GM19452 (cell line): ENCODE data around the gene EFR3B.
"Not testable (repeated sequence)": the region's sequence is repeated elsewhere in the genome, so short reads cannot be mapped to it uniquely, and the experiment has no call there.

ENCODE experiments used
- ATAC-seq: cut with Tn5 transposase; IDR thresholded peaks from one replicate; pipeline ENCODE4 v1.9.1; 2021; ENCODE audit not compliant: unreplicated experiment

The EFR3B gene, protein sequence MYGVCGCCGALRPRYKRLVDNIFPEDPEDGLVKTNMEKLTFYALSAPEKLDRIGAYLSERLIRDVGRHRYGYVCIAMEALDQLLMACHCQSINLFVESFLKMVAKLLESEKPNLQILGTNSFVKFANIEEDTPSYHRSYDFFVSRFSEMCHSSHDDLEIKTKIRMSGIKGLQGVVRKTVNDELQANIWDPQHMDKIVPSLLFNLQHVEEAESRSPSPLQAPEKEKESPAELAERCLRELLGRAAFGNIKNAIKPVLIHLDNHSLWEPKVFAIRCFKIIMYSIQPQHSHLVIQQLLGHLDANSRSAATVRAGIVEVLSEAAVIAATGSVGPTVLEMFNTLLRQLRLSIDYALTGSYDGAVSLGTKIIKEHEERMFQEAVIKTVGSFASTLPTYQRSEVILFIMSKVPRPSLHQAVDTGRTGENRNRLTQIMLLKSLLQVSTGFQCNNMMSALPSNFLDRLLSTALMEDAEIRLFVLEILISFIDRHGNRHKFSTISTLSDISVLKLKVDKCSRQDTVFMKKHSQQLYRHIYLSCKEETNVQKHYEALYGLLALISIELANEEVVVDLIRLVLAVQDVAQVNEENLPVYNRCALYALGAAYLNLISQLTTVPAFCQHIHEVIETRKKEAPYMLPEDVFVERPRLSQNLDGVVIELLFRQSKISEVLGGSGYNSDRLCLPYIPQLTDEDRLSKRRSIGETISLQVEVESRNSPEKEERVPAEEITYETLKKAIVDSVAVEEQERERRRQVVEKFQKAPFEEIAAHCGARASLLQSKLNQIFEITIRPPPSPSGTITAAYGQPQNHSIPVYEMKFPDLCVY

DNA sequence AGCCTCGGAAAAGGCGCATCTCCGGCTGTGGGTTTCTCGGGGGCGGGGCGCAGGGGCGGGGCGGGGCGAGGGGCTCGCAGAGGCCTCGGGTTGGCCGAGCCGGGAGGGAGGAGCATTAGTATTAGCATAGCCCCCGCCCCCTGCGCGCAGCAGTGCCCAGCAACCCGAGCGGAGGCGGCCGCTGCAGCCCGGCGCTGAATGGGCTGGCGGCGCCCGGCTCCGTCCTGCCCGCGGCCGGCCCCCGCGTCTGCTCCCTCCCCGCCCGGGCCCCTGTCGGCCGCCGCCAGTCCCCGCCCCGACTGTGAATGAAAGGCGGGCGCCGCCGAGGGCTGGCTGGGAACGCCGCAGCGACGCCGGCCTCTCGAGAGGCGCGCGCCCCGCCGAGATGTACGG, at the start of gene EFR3B:
EFR3B (plus strand) TSS at position 149 of the 393 bp plus-strand sequence; CDS start at position 386, 237 bp downstream.
- ATAC-seq, result peak; percentile 97

DNA sequence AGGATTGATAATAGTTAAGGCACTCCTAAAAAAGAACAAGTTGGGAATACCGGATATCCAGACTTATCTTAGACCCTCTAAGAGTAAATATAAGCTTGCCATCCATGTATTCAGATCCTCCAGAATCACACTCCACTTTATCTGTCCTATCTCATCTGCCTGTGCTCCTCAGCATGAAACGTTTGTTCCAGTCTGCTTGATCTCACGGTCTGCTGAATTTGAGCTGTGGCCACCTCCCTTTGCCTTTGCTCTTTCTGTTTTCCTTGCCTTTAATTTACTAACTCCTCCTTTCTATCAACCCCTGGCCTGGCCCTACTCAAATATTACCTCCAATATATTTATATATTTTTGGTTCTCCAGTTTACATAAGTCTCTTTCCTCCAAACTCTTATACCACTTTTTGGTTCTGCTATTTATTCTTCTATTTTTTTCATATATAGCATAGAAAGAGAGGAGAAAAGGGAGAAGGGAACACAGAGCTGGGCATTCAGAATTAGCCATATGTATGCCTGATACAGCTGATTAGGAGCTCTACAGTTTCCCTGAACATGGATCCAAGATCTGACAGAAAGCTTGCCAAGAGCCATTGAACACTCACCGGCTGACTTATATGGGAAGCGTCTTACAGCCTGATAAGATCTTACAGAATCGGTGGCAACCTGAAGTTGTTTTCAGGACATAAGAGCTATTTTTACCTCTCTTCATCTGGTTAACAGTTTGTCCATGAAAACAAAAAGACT, 48.3 kb upstream of the EFR3B start:
- ATAC-seq, result no peak

DNA sequence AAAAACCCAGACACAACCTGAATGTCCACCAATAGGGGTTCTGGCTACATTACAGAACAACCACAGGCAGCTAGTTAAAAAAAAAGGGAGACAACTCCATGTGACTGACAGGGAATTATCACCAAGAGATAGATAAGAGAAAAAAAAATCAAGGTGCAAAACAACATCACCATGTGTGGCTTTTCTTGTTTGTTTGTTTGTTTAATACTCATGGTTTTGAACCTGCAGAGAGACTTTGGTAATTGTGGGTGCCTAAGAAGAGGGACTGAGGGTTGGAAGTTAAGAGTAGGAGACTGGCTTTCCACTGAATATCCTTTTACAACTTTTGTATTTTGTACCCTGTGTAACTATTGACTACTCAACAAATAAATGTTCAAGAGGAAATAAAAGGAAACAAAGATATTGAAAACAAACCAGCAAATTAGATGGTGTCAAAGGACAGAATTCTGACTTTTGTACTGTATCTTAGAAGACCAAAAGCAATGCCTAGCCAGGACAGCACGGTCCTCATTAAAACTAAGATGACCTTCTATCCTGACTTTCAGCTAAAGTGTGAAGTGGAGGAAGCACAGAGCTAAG, 47.6 kb upstream of the EFR3B start:
- no peak for ATAC-seq

DNA sequence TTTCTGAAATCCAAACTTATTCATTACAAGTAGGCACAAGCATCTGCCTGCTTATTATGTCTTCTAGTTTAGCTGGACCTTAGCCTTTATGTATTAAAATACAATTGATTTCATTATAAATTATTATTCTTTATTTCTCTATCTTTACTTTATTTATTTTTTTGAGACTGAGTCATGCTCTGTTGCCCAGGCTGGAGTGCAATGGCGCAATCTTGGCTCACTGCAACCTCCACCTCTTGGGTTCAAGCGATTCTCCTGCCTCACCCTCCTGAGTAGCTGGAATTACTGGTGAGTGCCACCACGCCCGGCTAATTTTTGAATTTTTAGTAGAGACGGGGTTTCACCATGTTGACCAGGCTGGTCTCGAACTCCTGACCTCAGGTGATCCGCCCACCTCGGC, 42.8 kb upstream of the EFR3B start:
- not testable (repeated sequence) for ATAC-seq

DNA sequence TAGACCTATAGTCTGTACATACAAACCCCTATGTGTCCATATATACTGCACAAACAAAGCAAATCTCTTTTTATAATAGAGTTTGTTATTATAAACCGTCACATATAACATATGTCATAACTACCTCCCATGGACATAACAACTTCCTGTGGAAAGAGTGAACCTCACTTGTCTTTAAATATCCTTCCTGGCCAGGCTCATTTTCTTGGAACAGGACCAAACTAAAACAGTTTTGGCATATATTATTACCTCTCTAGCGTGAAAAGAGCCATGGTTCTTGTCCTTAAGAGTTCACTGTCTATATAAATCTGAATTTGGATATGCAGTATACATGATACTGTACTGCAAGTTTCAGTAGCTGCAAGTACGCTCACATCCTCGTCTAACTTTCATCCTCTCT, 41.8 kb upstream of the EFR3B start:
- ATAC-seq, result no peak

DNA sequence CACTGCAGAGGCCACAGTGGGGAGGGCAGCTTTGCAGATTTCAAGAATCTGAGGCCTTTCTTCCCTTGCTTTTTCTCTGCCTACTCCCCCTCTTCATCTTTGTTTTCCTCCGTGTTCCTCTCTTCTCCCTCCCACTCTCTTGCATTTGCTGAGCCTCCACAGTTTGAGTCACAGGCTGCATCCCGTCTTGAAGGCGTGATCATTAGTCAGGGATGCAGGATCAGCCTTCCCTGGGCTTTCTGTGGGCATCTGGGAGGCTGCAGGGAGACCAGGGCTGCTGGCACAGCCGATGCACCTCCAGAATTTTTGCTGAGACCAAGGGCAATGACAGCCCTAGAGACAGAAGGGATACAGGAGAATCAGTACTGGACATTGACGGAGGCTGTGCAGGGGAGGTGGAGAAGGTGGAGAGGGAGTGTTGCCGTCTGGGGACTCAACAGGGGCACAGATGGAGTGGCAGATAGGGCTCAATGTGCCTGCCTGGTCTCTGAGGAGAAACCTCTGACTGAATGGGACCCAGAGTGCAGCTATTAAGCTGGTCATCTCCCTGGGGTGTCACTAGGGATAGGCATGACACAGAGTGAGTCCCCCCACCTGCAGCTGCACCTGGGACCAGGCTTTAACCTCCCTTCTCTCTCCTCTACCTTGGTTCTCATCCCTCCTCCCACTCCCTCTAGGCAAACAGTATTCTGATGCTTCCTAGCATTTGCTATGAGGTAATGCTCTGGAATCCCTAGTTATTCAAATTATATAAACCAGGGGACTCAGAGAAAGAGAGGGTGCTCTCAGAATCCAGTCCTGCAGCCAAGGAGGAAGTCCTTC, 41.2 kb upstream of the EFR3B start:
- ATAC-seq, result no peak

DNA sequence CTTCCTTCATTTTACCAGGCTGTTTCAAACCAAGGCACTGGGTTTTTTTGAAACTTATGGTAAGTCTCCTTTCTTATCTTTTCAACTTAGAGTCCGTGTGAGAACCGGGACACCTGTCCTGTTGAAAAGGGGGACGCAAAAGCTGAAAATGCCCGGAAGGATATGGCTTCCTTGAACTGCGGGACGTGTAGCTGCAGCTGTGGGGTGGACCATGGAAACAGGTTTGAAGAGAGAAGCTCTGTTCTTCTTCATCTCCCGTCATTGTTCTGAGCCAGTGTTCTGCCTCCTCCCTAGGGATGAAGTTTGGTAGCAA, 40.6 kb upstream of the EFR3B start:
- ATAC-seq, result no peak

DNA sequence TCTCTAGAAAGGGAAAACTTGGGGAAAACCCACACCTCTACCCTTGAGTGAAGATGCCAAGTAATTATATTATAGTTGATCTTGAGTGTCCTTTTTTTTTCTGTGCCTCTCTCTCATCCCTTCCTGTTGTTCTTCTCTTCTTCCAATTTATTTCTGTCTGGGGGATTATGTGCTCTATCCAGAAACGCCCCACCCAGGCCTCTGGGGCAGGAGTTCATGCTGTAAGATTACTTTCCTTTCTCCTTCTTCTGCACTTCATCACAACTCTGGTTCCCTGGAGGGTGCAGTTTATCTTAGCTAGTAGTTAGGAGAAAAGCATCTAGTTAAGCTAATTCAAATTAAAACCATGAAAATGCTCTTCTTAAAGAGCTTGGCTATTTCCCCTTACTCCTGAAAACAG, 39.8 kb upstream of the EFR3B start:
- ATAC-seq, result no peak

DNA sequence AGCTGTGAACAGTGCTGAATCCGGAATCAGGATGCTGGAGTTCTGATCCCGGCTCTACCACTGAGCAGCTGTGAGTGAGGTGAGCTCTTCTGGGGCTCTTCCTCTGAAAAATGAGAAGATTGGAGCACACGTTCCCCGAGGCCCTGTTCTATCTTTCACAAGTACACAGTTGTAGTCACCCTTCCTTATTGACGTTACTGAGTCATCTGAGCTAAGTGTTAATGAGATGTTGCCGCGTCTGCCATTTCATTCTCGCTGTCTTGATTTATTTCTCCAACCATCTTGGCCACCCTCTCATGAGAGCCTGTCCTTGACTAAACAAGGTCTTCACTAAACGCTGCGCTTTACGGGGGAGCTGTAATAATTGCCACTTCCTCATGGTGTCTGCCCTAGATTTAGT, 31.9 kb upstream of the EFR3B start:
- no peak for ATAC-seq

DNA sequence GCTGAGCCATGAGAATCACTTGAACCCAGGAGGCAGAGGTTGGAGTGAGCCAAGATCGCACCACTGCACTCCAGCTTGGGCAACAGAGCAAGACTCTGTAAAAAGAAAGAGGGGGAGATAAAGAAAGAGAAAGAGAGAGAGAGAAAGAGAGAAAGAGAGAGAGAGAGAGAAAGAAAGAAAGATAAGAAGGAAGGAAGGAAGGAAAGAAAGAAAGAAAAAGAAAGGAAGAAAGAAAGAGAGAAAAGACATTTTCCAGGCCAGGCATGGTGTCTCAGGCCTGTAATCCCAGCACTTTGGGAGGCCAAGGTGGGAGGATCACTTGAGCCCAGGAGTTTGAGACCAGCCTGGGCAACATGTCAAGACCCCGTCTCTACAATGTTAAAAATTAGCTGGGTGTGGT, 30.5 kb upstream of the EFR3B start:
- not testable (repeated sequence) for ATAC-seq

DNA sequence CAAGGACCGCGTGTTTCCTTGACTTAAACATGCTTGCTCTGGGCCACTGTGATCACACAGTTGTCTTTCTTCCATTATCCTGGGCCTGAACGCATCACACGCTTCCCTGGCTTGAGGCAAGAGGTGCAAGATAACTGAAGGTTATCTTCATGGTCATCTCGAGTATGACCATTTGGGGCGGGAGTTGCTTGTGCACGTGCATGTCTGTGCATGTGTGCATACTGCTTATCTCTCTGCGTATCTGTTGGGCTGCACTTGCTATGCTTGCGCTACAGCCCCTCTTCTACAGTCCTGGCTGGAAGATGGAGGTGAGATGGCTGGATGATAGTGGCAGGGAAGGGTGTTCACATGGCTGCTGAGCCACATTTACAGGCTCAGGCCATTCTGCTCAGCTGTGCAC, 27.2 kb upstream of the EFR3B start:
- ATAC-seq, result no peak

DNA sequence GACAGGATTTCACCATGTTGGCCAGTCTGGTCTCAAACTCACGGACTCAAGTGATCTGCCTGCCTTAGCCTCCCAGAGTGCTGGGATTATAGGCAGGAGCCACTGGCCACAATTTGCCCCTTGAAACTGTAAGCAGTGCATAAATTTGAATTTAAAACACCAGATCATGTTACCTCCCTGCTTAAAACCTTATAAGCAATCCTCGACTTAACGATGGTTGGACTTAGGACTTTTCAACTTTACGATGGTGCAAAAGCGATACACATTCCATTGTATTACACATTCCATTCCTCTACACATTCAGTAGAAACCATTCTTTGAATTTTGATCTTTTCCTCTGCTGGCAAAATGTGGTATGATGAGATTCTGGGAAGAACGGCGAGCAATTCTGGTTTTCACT, 23.2 kb upstream of the EFR3B start:
- ATAC-seq, result no peak

DNA sequence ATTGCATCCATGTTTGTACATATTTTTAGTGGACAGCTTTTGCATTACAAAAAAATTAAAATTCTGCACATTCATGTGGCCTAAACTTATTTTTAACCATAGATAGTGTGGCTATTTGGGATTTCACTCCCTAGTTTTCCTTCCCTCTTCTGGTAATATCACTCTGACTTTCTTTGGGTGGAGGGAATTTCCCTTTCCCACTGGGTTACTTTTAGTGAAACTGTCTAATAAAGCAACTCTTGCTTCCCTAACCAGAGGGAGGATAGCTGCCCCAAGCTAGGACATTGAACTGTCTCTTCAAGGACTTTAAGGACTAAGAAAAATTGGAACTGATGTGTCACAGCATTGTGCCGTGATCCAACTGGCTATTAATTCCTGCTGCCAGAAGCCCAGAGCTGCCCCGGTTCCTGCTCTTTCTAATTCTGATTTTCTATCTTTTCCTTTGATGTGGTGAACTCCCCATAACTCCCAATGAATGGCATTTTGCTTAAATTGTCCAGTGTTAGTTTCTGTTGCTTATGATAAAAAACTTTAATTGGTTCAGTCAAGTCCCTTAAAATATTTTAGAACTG, 20.0 kb upstream of the EFR3B start:
- ATAC-seq, result no peak

DNA sequence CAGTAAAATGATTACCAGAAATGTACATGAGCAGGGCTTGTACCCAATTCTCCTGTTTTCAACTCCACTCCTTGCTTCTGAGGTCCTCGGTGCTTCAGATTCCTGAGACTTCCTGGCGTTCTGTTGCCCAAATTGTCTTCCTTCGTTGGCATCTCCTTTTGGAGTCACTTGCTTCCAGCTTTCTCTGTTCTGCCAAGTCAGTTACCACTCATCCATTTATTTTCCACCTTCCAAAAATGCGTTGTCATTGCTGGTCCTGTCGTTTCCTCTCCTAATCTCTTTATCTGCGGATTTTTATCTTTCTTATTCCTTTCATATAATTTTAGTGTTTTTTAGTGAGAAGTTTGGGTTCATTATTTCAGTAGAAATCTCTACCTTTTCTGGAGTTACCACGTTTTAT, 18.5 kb upstream of the EFR3B start:
- ATAC-seq, result no peak

DNA sequence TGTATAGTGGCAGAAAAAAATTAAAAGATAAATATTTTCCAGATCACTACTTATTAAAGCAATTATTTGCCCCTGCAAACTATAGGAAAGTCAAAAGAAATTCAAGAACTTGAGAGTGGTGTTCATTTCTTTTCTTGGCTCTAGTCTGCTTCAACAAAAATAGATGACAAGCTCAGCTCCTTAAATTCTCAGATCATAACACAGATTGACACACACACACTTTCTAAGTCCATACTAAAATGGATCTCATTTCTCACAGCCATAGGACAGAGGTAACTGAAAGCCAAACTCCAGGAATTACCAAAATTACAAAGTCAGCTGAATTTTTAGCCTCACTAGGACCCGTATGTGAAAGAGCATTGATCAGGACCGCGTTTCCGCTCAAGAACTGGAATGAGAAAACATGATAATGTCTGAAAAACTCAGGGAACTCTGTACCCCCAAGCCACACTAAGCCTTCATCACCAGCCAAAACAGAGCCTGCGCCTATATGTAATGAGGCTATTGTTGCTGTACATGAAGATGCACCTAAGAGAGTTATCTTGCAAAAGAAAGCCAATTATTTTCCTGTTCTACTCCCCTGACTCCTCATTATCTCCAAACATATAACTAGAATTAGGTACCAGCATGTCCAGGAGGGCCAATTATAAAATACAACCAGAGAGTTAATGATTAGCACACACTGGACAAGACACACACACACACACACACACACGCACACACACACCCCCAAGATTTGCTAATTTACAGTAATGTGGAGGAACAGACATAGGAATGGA, 16.5 kb upstream of the EFR3B start:
- no peak for ATAC-seq

DNA sequence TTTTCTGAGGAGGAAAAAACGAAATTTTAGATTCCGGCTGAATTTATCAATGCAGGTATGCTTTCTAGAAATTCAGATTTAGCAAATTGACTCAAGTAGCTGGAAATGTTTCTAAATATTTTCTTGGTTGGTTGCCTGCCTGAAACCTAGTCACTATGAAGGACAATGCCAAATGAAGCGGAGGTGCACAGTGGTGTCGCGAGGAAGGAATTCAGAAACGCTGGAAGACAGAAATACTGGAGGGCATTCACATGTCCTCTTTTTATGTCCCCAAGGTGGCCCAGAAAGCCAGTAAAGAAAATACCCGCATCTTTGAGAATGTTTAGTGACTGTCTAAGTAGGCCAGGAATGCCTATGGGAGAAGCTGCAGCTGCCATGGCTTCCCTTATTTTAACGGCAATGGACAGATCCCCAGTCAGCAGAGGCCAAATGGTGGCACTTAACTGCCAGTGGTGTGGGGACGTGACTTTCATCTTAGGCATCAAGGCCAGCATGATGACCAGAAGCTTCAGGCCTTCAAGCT, 15.8 kb upstream of the EFR3B start:
- no peak for ATAC-seq

DNA sequence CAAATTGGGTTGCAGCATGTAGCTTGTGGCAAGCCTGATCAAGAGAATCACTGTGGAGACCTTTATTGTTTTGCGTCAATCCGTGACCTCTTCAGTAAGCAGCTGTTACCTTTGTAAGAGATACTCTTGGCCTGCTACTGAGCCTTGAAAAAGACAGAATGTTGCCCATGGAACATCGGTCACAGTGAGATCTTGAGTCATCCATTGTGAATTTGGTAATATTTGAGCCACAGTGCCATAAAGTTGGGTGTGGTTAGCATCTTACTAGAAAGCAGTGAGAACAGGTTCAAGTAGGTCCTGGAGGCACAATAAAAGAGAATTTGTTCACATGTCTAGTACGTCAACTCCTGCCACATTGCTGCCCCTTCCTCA, 12.7 kb upstream of the EFR3B start:
- ATAC-seq, result no peak

DNA sequence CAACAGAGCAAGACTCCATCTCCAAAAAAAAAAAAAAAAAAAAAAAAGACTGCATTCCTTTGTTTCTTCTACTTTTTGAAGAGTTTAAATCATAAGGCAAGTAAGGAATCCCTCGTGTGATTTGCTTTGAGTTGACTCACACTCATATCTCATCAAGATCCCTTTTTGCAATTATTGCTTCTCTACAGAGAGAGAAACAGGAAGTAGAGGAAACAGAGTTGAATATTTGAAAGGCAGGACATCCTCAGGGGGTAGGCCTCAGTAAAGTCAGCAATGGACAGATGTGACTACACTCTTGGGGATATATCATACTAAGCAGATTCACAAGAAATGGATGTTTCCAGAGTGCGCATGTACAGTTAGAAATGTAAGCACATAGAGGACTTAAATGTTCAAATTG, 11.2 kb upstream of the EFR3B start:
- ATAC-seq, result no peak

DNA sequence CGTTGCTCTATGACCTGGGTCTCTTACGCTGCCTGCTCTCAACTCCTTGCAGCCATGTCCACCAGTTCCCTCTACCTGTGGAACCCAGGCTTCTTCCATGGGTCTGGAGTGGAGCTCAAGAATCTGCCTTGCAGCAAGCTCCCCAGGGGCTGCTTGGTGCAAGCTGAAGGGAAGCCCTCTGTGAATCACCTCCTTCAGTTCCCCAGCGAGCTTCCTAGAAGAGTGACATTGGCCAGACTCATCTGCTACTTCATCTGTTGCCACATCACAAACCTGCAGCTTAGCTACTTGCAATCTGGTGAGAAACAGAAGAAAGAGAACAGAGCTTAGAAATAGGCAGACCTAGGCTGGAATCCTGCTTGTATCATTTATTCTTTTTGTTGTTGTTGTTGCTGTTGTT, 9.8 kb upstream of the EFR3B start:
- ATAC-seq, result no peak
